Stimulated activated CD8-positive, alpha-beta memory T cell treated with anti-CD3 and anti-CD28 coated beads, Interleukin-2, amount 100 ng/mL, for 1 hour (primary cell): Measurements from ENCODE around the gene NLN.
"Not testable (repeated sequence)": the region's sequence is repeated elsewhere in the genome, so short reads cannot be mapped to it uniquely, and the experiment has no call there.

Experiments used
- DNase-seq, 2 donors: peaks; one replicate each; pipeline ENCODE4 v3.0.0-alpha.2; 2020; ENCODE audit warnings: low read depth in 2 of 2

The NLN gene

DNA sequence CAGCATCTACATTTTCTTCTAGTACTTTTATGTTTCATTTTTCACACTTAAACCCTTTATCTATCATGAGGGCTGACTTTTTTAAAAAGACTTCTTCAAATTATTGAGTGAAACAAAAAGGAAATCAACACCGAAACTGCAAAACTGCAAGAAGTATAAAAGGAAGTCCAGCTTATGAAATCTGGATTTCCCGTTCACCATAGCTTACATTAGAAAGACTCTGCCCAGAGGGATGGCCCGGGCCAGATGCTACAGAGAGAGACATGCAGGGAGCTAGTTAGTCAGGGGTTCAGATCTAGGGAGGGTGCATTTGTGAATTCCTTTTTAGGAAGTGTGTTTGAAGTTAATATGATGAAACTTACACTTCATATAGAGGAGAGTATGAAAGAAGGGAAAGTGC is 10.0 kb downstream of the NLN start:
- not testable (repeated sequence) for DNase-seq

DNA sequence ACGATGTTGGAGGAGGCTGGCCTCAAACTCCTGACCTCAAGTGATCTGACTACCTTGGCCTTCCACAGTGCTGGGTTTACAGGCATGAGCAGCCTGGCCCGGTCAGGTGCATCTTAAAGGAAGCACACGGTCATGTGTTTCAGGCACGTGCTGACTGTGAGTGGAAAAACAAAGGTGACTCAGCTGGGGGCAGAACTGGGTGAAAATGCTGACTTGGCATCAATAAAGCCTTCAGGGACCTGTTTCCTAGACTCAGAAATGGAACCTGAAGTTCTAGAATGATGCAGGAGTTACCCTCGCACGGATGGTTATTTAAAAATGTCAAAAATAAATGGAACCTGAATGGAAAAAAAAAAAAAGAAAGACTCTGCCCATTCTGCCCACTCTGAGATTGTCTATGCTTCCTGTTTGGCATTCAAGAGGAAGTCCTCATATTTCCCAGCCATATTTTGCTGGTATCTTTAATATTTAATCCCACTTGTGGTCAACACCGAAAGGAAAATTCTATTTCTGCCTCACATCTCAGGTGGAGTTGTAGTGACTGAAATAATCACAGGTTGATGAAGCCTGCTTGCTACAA is 12.3 kb downstream of the NLN start:
- not testable (repeated sequence) for DNase-seq

DNA sequence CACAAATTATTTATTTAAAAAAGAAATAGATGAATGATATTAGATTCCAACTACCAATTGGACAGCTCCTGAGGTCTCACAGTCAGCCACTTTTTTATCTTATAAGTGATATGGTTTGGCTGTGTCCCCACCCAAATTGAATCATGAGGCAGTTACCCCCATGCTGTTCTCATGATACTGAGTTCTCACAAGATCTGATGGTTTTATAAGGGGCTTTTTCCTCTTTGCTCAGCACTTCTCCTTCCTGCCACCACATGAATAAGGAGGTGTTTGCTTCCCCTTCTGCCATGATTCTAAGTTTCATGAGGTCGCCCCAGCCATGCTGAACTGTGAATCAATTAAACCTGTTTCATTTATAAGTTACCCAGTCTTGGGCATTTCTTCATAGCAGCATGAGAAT is 12.9 kb downstream of the NLN start:
- DNase-seq: no peak

DNA sequence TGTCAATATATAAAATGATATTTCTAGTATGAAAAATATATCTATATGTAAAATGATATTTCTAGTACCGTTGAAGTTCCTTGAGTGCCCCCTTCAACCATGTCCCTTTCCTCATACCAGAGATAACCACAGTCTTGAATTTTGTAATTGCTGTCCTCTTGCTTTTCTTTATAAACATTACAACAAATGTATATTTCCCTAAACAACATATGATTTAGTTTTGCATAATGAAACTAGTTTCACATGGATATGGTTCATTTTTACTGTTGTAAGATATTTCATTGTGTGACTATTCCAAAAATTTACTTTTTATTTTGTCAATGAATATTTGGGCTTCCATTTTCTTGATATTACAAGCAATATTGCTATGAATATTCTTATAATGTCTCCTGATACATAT is 14.0 kb downstream of the NLN start:
- no peak for DNase-seq

DNA sequence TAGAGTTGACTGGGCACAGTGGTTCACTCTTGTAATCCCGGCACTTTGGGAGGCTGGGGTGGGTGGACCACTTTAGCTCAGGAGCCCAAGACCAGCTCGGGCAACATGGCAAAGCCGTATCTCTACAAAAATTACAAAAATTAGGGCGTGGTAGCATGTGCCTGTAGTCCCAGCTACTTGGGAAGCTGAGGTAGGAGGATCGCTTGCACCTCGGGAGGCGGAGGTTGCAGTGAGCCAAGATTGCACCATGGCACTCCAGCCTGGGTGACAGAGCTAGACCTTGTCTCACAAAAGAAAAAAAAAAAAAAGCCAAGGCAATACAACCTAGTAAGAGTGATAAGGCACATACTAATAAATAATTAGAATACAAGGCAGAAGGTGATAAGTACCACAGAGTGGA is 15.8 kb downstream of the NLN start:
- no peak for DNase-seq

DNA sequence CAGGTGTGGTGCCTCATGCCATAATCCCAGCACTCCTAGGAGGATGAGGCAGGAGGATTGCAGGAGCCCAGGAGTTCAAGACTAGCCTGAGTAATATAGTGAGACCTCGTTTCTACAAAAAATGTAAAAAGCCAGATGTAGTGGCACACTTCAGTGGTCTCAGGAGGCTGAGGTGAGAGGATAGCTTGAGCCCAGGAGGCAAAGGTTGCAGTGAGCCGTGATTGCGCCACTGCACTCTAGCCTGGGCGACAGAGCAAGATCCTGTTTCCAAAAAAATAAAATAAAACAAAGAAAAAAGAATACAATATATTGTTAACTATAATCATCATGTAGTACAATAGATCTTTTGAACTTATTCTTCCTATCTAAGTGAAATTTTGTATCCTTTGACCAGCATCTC is 16.3 kb downstream of the NLN start:
- DNase-seq: no peak

DNA sequence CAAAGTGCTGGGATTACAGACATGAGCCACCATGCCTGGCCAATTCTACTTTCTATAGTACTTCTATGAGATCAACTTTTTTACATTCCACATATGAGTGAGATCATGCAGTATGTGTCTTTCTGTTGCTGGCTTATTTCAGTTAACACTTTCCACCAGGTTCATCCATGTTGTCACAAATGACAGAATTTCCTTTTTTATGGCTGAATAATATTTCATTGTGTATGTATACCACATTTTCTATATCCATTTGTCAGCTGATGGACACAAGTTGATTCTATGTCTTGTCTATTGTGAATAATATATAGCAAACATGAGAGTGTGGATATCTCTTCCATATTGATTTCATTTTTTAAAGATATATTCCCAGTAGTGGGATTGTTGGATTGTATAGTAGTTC is 17.2 kb downstream of the NLN start:
- no peak for DNase-seq

DNA sequence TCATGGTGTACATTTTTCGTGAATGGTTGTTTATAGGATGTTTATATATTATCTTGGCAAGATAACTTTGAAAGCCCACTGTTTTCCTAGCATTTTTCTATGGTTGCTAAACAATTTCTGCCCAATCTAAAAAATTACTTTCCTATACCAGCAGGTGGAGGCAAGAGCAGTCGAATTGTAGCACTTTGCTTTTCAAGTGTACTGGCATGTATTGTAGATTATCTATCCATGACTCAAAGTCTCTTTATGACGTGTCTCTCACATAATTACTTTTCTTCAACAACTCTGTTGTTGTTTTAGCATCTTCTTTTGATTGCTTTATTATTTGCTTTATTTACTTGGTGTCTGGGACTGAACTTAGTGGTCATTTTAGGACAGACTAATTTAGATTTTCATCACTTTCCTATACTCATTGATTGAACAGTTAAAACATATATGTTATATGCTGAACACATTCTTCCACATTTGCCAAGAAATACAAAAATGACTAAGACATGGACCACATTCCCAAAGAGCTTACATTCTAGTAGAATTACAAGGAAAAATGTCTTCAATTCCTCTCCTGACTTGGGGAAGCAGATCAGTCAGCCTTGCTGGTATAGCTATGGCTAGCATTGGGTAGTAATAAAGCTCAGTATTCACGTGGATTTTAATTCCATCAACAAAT is 20.7 kb downstream of the NLN start:
- DNase-seq: no peak

DNA sequence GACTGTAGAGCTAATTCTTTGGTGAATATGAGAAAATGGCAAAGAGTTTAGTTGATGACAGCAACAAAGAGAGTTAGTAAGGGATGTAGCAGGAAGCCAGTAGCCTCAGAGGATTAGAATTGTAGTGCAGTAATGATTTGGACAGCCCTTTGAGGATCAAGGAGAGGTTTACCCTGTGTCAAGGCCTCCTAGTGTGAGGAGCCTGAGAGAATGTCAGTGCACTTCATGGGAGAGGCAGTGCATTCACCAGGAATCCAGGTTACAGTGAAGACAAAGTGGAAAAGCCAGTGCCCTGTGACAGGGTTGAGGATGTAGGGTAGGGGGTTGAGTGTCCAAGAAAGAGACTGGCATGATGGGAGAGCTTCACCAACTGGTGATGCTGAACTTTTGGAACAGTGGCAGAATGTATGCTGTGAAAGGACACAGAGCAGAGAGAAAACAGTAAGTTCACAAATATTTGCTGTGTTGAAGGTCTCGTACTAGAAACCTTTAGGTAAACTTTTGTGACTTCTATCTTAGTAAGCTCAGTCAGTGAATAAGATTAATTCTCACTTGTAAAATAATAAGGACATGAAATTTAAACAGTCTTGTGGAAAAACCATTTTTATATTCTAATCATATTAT is 27.3 kb downstream of the NLN start:
- DNase-seq: no peak

DNA sequence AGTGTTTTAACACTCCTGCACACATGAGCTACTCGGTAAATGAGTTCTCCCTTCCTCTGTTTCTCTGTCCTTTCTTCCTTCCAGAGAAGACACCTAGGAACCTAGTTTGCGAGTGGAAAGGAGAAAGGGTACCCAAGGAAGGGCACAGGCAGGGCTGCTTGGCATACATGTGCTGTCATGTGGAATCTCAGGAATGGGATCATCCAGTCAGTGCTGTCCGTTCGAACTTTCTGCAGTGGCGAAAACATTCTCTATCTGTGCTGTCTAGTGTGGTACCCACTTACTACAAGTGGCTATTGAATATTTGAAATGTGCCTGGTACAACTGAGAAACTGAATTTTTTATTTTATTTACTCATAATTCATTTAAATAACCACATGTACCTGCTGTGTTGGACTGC is 28.0 kb downstream of the NLN start:
- no peak for DNase-seq

DNA sequence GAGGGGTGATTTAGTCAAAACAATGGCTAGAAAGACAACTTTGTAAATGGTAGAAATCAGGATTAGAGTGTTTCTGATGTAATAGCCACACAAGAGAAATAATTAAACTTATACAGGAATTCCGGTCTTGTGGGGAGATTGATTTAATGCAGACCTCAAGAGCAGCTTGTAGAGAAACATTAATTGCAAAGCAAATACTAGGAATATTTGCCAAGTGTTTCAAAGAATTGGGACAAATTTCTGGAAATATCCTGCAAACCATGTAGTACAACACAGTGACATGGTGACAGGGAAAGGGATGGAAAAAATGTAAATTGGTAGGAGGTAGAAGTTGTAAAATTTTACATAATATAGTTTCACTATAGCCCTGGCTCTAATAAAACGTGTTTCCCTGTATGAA is 28.9 kb downstream of the NLN start:
- no peak for DNase-seq

DNA sequence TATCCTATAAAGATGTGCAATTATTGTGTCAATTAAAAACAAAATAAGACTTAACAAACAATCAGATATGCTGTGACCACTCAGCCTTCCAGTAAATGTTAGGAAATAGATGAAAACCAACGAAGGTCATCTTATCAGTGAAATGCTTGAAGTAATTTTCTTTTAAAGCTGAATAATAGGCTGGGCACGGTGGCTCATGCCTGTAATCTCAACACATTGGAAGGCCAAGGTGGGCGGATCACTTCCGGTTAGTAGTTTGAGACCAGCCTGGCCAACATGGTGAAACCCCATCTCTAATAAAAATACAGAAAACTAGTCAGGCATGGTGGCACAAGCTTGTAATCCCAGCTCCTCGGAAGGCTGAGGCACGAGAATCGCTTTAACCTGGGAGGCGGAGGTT is 31.2 kb downstream of the NLN start:
- no peak for DNase-seq

DNA sequence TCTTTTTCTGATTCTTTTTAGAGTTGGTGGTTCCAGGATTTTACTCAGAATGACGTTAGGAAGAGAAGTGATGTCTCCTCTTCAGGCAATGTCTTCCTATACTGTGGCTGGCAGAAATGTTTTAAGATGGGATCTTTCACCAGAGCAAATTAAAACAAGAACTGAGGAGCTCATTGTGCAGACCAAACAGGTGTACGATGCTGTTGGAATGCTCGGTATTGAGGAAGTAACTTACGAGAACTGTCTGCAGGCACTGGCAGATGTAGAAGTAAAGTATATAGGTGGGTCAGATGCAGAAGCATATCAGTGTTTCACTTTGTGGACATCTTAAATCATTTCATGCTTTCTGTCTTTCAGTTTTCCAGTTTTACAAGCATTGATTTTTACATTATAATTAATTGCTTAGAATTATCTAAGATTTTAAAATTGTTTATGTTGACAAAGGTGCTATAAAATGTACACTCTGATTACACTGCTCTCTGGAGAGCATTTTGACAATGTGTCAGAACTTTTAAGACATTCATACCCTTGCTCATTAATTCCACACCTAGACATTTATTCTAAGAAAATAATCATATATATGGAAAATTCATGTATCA is 36.6 kb downstream of the NLN start:
- DNase-seq: no peak

DNA sequence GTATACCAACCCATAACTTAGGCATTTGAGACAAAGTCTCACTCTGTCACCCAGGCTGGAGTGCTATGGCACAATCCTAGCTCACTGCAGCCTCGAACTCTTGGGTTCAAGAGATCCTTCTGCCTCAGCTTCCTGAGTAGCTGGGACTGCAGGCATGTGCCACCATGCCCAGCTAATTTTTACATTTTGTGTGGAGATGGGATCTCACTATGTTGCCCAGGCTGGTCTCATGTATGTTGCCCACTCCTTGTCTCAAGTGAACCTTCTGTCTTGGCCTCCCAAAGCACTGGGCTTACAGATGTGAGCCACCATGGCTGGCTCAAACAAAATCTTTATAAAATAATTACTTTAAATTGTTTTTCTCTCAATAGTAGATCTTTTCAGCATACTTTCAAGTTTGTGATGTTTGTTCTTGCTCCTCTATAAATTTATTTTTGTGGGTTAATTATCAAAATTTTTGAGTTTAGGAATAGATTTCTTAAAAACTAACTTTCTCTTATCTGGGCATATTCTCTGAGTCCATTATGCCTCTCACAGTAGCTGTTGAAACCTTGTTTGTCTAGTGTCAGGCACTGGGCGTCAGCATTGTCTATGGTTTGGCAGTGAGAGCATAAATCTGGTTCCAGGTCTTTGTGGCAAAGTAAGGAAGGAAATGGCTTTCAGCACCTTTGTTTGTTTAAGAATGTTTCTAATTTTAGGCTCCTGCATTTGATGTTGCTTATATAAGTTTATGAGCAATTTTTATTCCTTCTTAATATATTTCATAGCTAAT is 38.7 kb downstream of the NLN start:
- DNase-seq: peak; percentile 18 to 25

DNA sequence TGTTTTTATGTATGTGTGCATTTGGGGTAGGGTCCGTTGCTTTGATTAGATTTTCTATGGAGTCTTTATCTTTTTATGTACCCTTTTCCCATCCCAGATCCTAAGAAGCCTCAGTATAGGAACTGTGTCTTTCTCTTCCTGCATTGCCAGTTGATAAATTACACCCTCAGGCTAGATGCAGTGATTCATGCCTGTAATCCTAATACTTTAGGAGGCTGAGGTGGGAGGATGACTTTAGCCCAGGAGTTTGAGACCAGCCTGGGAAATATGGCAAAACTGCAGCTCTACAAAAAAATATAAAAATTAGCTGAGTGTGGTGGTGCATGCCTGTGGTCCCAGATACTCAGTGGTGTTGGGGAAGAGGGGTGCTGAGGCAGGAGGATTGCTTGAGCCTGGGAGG is 40.2 kb downstream of the NLN start:
- no peak for DNase-seq

DNA sequence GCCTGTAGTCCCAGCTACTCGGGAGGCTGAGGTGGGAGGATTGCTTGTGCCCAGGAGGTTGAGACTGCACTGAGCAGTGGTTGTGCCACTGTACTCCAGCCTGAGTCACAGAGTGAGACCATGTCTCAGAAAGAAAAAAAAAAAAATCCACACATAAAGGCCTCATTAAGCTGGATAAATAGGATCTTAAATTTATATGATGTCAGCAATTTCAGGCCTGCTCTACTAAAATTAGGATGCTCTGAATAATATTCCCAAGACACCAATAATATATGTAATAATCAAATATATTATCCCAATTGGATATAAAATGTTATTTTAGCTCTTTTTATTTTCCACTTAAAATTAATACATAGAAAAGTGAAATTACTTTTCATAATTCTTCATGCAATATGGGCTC is 43.6 kb downstream of the NLN start:
- DNase-seq: no peak

DNA sequence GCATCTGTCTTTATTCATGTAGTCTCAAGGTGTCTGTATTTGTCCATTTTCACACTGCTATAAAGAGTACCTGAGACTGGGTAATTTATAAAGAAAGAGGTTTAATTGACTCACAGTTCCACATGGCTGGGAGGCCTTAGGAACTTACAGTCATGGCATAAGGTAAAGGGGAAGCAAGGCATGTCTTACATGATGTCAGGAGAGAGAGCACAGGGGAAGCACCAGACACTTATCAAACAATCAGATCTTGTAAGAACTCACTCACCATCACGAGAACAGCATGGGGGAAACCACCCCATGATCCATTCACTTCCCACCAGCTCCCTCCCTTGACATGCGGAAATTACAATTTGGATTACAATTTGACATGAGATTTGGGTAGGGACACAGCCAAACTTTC is 44.2 kb downstream of the NLN start:
- no peak for DNase-seq

DNA sequence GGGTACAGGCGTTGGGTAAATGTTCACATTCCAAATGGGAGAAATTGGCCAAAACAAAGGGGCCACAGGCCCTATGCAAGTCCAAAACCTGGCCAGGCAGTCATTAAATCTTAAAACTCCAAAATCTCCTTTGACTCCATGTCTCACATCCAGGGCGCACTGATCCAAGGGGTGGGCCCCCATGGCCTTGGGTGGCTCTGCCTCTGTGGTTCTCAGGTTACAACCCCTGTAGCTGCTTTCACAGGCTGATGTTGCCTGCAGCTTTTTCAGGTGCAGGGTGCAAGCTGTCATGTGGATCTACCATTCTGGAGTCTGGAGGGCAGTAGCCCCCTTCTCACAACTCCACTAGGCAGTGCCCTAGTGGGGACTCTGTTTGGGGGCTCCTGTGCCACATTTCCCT is 44.8 kb downstream of the NLN start:
- DNase-seq: no peak

DNA sequence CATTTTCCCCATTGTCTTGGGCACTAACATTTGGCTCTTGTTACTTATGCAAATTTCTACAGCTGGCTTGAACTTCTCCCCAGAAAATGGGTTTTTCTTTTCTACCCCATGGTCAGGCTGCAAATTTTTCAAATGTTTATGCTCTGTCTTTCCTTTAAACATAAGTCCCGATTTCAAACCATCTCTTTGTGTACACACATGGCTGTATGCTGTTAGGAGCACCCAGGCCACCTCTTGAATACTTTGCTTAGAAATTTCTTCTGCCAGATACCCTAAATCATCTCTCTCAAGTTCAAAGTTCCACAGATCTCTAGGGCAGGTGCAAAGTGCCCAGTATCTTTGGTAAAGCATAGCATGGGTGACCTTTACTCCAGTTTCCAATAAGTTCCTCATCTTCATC is 45.6 kb downstream of the NLN start:
- no peak for DNase-seq

DNA sequence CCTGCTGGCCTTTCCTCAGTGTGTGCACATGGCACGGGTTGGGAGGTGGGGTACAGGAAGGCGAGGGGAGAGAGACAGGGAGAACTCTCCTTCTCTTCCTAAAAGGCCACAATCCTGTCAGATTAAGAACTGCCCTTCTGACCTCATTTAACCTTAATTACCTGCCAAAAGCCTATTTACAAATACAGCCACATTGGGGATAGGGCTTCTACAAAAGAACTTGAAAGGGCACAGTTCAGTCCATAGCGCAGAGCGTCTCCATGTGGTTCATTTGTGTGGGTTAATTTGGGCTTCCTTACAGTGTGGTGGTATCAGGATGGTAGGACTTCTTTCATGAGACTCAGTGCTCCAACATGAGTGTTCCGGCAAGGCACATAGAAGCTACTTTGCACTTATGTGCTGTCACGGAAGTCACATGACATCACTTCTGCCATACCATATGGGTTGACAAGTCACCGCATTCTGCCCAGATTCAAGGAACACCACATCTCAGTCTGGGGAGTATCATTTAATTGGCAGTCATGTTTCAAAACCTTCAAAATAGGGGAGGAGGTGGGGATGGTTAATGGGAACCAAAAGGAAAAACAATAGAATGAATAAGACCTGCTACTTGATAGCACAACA is 46.8 kb downstream of the NLN start:
- DNase-seq: no peak

DNA sequence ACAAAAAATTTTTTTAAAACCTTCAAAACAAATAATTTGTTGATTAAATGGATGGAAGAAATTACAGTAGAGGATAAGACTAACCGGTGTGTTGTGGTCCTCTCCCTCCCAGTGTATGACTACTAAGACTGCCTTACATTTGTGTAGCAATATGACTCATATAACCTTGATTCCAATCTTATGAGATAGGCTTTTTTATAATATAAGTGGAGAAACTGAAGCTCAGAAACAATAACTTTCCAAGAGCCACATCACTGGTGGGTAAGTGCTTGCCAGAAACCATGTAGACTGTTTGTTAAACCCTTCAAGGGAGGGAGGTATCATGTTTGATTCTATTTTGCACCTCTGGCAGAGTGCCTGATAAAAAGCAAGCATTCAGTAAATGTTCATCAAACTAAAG is 47.5 kb downstream of the NLN start:
- no peak for DNase-seq

DNA sequence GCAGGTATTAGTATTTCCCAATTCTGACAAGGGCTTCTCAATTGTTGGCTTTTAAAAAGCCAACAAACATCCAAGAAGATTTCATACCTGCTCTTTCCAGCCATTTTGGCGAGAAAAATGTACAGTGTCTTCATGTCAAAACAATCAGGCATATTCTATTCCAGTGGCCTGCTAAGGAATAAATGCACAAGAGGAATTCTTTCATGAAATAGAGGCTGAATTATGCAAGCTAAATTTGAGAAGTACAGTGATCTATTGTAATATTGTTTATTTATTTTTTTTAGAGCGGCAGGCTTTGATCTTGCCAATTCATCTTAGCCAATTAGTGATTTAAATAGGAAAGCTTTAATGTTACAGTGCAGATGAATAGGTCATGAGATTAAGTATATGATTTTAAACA is 49.3 kb downstream of the NLN start:
- no peak for DNase-seq
